ENCODE measurements around the gene CLSTN3. TPM values are rescaled to one million over a fixed set of nuclear protein-coding genes. Genes with fewer than 3 reads are reported as not detected.

The CLSTN3 gene
- total and polyA plus RNA-seq, 2 of the 8 experiments (the other 6 are each of a cell fraction or from before 2014, with no cell fraction given), result 20.4 to 26.3 TPM

GRCh38 chr12:7117670-7118069 is 12.5 kb upstream of the CLSTN3 start (continued):
- no peak for TF ChIP-seq NANOG (IDR thresholded peaks at IDR 0.05; ENCODE audit: insufficient read depth, low read depth, low read length, poor library complexity, severe bottlenecking)
- no peak for TF ChIP-seq GABPA (IDR thresholded peaks at IDR 0.05; ENCODE audit: borderline replicate concordance, insufficient read depth, low read length)
